NCI-H2107 (cell line): Measurements from ENCODE around the gene CRY1.
A peak's percentile ranks its signal among the peaks of the same experiment; 100 is the strongest.
"Not testable (repeated sequence)": the region's sequence is repeated elsewhere in the genome, so short reads cannot be mapped to it uniquely, and the experiment has no call there.

Experiments used
- DNase-seq: peaks from one replicate; lab custom pipeline; 2025; lab: John Stamatoyannopoulos, UW

CRY1 gene

GRCh38 chr12:106999446-106999845 is 93.9 kb downstream of the CRY1 start:
- DNase-seq: no peak

- DNase-seq: no peak
Measured at GRCh38 chr12:106997916-106998315, 95.4 kb downstream of the CRY1 start.

- DNase-seq: not testable (repeated sequence)
Measured at GRCh38 chr12:106996102-106996501, 97.2 kb downstream of the CRY1 start.

GRCh38 chr12:106994579-106995220 is 98.6 kb downstream of the CRY1 start:
- DNase-seq: no peak

GRCh38 chr12:106987846-106988245 is 105.5 kb downstream of the CRY1 start:
- no peak for DNase-seq

GRCh38 chr12:106986625-106987389 is 106.5 kb downstream of the CRY1 start, which contains the start of gene MTERF2:
TSS of gene MTERF2 (minus strand) at chr12:106987146. CDS start at chr12:106978714, 8,432 bp downstream.
- DNase-seq: peak; percentile 86

- no peak for DNase-seq
Measured at GRCh38 chr12:106986135-106986534, 107.2 kb downstream of the CRY1 start.

- DNase-seq: no peak
Measured at GRCh38 chr12:106985479-106985878, 107.9 kb downstream of the CRY1 start.

GRCh38 chr12:106984588-106985137 is 108.7 kb downstream of the CRY1 start:
- no peak for DNase-seq

GRCh38 chr12:106982229-106982628 is 111.1 kb downstream of the CRY1 start:
- no peak for DNase-seq

GRCh38 chr12:106981788-106982187 is 111.6 kb downstream of the CRY1 start:
- no peak for DNase-seq

GRCh38 chr12:106980944-106981343 is 112.4 kb downstream of the CRY1 start:
- DNase-seq: no peak

- peak; percentile 32 for DNase-seq
Measured at GRCh38 chr12:106978035-106978800, 115.1 kb downstream of the CRY1 start.

- DNase-seq: no peak
Measured at GRCh38 chr12:106976668-106977067, 116.7 kb downstream of the CRY1 start.

- no peak for DNase-seq
Measured at GRCh38 chr12:106975993-106976658, 117.2 kb downstream of the CRY1 start.

GRCh38 chr12:106975098-106975497 is 118.3 kb downstream of the CRY1 start:
- no peak for DNase-seq

- DNase-seq: no peak
Measured at GRCh38 chr12:106974511-106974910, 118.8 kb downstream of the CRY1 start.

GRCh38 chr12:106973545-106973944 is 119.8 kb downstream of the CRY1 start:
- DNase-seq: no peak

- DNase-seq: no peak
Measured at GRCh38 chr12:106971065-106971464, 122.3 kb downstream of the CRY1 start.

- DNase-seq: no peak
Measured at GRCh38 chr12:106964526-106964925, 128.8 kb downstream of the CRY1 start.

GRCh38 chr12:106962286-106962685 is 131.1 kb downstream of the CRY1 start:
- DNase-seq: no peak

- DNase-seq: no peak
Measured at GRCh38 chr12:106960443-106960842, 132.9 kb downstream of the CRY1 start.
